ENCODE results near the gene ARFIP2.

- TF ChIP-seq EZH2phosphoT487 (conservative IDR thresholded peaks at IDR 0.05; ENCODE audit: low read length): no peak
- TF ChIP-seq, protein P1, sequence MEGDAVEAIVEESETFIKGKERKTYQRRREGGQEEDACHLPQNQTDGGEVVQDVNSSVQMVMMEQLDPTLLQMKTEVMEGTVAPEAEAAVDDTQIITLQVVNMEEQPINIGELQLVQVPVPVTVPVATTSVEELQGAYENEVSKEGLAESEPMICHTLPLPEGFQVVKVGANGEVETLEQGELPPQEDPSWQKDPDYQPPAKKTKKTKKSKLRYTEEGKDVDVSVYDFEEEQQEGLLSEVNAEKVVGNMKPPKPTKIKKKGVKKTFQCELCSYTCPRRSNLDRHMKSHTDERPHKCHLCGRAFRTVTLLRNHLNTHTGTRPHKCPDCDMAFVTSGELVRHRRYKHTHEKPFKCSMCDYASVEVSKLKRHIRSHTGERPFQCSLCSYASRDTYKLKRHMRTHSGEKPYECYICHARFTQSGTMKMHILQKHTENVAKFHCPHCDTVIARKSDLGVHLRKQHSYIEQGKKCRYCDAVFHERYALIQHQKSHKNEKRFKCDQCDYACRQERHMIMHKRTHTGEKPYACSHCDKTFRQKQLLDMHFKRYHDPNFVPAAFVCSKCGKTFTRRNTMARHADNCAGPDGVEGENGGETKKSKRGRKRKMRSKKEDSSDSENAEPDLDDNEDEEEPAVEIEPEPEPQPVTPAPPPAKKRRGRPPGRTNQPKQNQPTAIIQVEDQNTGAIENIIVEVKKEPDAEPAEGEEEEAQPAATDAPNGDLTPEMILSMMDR (IDR thresholded peaks at IDR 0.05; ENCODE audit: insufficient read depth, low read length, poor library complexity, severe bottlenecking): no peak
Measured at GRCh38 chr11:6485661-6486060, 4.5 kb upstream of the ARFIP2 start.

Data from SU-DHL-6 (cell line).